Left colon (tissue), 2 donors: ENCODE data around the gene BAZ2B. TPM values are rescaled to one million over a fixed set of nuclear protein-coding genes. Genes with fewer than 3 reads are reported as not detected.

Experiments used
- ATAC-seq: fragments of 200-7000 bp; cut with Tn5 transposase; one replicate; pipeline ENCODE4 v1.9.1; 2020; ENCODE audit warnings: mild to moderate bottlenecking, moderate library complexity
- DNase-seq, 2 donors: peaks; one replicate each; pipeline ENCODE4 v3.0.0-alpha.2; 2020
- intact Hi-C, 2 donors: fragments of 100-400 bp; cut with DNase I in 1 of 2; cut with micrococcal nuclease in 1 of 2; formaldehyde crosslinking; loops; one replicate each; pipeline versions ENCODE4 v1.11.2 to v1.14.0; 2022; cut with DNase I, micrococcal nuclease
- total RNA-seq, 2 donors: library from RNA; stranded (reverse); fragmentation: NEBNext Ultra II Directional; extraction: Animal tissue kit (Norgen Biotek cat#: 25700); gene quantifications; one replicate each; pipeline ENCODE4 v1.2.1, GENCODE V29; 2021
- donor health status: DM: no; HTN: no; CAD: no.
- donor health status: DM: yes; HTN: yes; CAD: no.

The BAZ2B gene
- total RNA-seq, 2 donors from 2014 or later: 53.6 to 64.1 TPM

- ATAC-seq: no peak
- DNase-seq: no peak
- intact Hi-C loops: no loop called here
These were observed 25.1 kb downstream of the BAZ2B start for GRCh38 chr2:159591221-159591620.

- intact Hi-C loops: no loop called here
- ATAC-seq: no peak
- DNase-seq: no peak
These were observed 27.1 kb downstream of the BAZ2B start for GRCh38 chr2:159589286-159589685.

- DNase-seq (no peak), ATAC-seq (peak; percentile 53)
- intact Hi-C loops: no loop called here
These were observed 30.3 kb downstream of the BAZ2B start for GRCh38 chr2:159586034-159586433.

GRCh38 chr2:159585622-159586021 lies 30.7 kb downstream of the BAZ2B start:
- ATAC-seq: peak; percentile 98
- intact Hi-C loops: no loop called here
- peak; percentile 39 to 49 for DNase-seq

- intact Hi-C loops: no loop called here
- DNase-seq (no peak), ATAC-seq (no peak)
These were observed 31.6 kb downstream of the BAZ2B start for GRCh38 chr2:159584796-159585195.

GRCh38 chr2:159573846-159574606 lies 42.3 kb downstream of the BAZ2B start:
- intact Hi-C loops: no loop called here
- ATAC-seq (no peak), DNase-seq (no peak)

- DNase-seq (no peak), ATAC-seq (no peak)
- intact Hi-C loops: no loop called here
These were observed 43.1 kb downstream of the BAZ2B start for GRCh38 chr2:159573294-159573693.

GRCh38 chr2:159572459-159572858 lies 43.9 kb downstream of the BAZ2B start:
- DNase-seq (no peak), ATAC-seq (no peak)
- intact Hi-C loops: no loop called here

- ATAC-seq (no peak), DNase-seq (no peak)
- intact Hi-C loops: no loop called here
These were observed 44.6 kb downstream of the BAZ2B start for GRCh38 chr2:159571540-159572260.

GRCh38 chr2:159564081-159564480 lies 52.3 kb downstream of the BAZ2B start:
- DNase-seq: no peak
- intact Hi-C loops: no loop called here
- ATAC-seq: no peak

- DNase-seq: no peak
- no peak for ATAC-seq
- intact Hi-C loops: no loop called here
These were observed 54.1 kb downstream of the BAZ2B start for GRCh38 chr2:159562248-159562647.

GRCh38 chr2:159561786-159562185 lies 54.6 kb downstream of the BAZ2B start:
- ATAC-seq (no peak), DNase-seq (no peak)
- intact Hi-C loops: no loop called here

GRCh38 chr2:159561242-159561641 lies 55.1 kb downstream of the BAZ2B start:
- no peak for ATAC-seq
- no peak for DNase-seq
- intact Hi-C loops: no loop called here

GRCh38 chr2:159559034-159559433 lies 57.3 kb downstream of the BAZ2B start:
- DNase-seq (no peak), ATAC-seq (no peak)
- intact Hi-C loops: no loop called here

GRCh38 chr2:159558479-159558878 lies 57.9 kb downstream of the BAZ2B start:
- intact Hi-C loops: no loop called here
- ATAC-seq (no peak), DNase-seq (no peak)

GRCh38 chr2:159557437-159558034 lies 58.8 kb downstream of the BAZ2B start:
- DNase-seq (no peak), ATAC-seq (peak; percentile 86)
- intact Hi-C loops: no loop called here

GRCh38 chr2:159555651-159556392 lies 60.5 kb downstream of the BAZ2B start:
- DNase-seq (no peak), ATAC-seq (no peak)
- intact Hi-C loops: no loop called here

GRCh38 chr2:159553727-159554126 lies 62.6 kb downstream of the BAZ2B start:
- DNase-seq (no peak), ATAC-seq (peak; percentile 60)
- intact Hi-C loops: no loop called here

GRCh38 chr2:159551806-159552205 lies 64.5 kb downstream of the BAZ2B start:
- ATAC-seq (no peak), DNase-seq (no peak)
- intact Hi-C loops: no loop called here
